GM18520 (cell line): Measurements from ENCODE around the gene HLA-A.

ENCODE experiments used
- ATAC-seq: cut with Tn5 transposase; IDR thresholded peaks from one replicate; pipeline ENCODE4 v1.9.1; 2021; ENCODE audit not compliant: unreplicated experiment

The HLA-A gene

DNA sequence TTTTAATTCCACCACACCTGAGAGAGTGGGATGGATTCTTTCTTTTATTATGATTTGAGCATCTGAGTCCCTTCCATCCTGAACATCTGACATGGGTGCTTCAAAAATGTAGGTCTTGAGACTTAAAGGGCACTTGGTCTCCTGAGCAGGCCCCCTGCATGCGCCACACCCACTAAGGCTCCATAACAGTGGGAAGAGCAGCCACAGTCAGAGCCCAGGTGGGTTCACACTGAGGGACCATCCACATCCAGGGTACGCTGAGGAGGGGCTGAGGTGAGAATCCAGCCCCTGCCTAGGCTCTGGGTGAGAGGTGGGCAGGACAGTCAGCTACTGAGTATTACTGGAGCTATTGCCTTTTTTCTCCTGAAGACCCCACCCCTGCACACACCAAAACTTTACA lies 42.7 kb downstream of the HLA-A start:
- ATAC-seq = no peak

DNA sequence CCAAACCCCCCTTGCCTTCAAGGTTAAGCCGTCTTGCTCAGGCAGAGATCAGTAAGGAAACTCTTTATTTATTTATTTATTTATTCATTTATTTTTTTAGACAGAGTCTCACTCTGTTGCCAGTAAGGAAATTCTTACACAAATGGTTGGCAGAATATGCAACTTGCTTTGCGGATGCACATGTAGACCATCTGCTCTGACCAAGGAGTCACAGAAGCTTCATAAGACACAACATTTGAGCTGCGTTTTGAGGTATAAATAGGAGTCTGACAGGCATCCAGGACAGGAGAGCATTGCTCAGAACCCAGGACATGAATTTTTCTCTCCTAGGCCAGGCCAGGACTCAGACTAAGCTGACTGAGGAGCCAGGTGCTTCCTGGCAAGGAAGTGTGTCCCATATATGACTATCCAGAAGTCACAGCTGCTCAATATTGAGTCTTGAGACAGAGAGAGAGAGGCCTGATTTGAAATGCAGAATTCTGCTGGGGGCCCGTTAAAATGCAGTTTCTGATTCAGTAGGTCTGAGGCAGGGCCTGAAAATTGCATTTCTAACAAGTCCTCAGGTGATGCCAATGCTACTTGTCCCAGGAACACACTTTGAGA lies 43.9 kb downstream of the HLA-A start:
- no peak for ATAC-seq

DNA sequence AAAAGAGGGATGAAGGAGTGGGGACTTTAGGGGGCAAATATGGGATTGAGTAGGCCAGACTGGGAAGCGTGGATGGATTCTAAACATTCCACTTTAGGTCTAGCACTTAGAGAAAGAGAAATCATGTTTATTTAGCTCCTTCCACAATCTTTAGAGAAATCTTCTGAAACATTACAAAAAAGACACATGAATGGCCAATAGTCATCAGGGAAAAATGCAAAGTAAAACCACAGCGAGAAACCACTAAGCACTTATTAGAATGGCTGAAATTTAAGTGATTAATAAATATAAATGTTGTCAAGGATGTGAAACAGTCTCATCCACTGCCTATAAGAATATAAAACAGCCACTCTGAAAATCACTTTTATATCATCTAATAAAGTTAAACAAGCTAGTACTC lies 46.9 kb downstream of the HLA-A start:
- no peak for ATAC-seq

GRCh38 chr6:29990931-29991330 lies 48.6 kb downstream of the HLA-A start:
- ATAC-seq = no peak

GRCh38 chr6:29992807-29993206 lies 50.5 kb downstream of the HLA-A start:
- no peak for ATAC-seq

DNA sequence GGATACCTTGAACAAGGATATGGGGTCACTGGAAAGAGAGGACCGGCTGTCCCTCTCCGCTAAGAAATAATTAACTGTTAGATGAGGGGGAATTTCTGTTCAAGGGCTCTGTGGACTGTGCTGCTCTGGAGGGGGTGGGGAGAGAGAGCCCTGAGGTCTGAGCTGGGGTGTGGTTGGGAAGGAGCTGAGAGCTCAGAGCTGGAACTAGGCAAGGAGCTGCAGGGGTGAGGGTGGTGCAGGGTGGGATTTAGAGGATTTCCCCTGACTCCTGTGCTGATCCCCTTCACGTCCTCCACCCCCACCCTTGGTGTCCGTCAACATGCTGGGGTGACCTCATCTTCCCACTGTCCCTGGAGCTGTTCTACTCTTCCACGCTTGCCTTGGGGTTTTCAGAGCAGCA lies 52.5 kb downstream of the HLA-A start:
- ATAC-seq = no peak

DNA sequence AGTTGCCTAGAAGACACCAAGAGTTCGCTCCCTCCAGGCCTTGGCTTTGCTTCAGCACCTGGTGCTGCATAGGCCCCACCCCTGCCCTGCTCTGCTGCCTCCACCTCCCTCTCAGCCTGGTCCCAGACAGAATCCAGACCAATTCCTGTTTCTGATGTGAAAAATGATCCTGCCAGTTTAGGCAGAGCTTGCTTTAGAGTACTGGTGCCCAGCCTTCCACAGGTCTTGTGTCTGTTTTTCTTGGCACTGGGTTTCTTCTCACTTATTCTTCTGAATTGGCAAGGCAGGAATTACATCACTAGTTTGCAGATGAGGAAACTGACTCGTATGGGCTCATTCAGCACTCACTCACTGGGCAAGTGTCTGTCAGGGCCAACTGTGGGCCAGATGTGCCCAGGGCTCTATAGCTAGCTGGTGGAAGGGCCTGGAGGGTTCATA lies 53.0 kb downstream of the HLA-A start:
- no peak for ATAC-seq
